ENCODE measurements around the gene TOB1.

- TF ChIP-seq CTCF (IDR thresholded peaks at IDR 0.05) (no peak), EP300 (IDR thresholded peaks at IDR 0.05) (no peak), POLR2A (IDR thresholded peaks at IDR 0.05) (peak in 2 of 4 donors; percentile 74 to 86), POLR2AphosphoS5 (IDR thresholded peaks at IDR 0.05) (peak; percentile 74 to 94 (median 94))
Measured at GRCh38 chr17:50867363-50868139, 1.4 kb upstream of the TOB1 start.

All from stomach (tissue), 4 donors.